ENCODE measurements around the gene ASIC4. TPM values are rescaled to one million over a fixed set of nuclear protein-coding genes. Genes with fewer than 3 reads are reported as not detected.

The ASIC4 gene
- polyA plus RNA-seq, 1 experiment, result 0.09 TPM

- no peak for DNase-seq (ENCODE audit: low read depth)
- peaks cover 2% of the 10 kb centered on the region for H3K36me3 ChIP-seq (ENCODE audit: control insufficient read depth, insufficient read depth, low read length)
- no peak overlapping the region; the same call in 1 of the 2 replicates for H3K4me3 ChIP-seq (ENCODE audit: low read depth, low read length)
- TF ChIP-seq CTCF (IDR thresholded peaks at IDR 0.05; ENCODE audit: insufficient read depth, low read depth, low read length), result no peak
- POLR2A ChIA-PET, result interaction anchor here (0.7 kb wide), 1 partner anchor 109 kb away, joined by 3 read pairs; the partner anchor contains the start of gene DNPEP
- CTCF ChIA-PET, result interaction anchor here (0.7 to 42.0 kb wide), 13 partner anchors 8 to 93 kb away, joined by 3 to 872 read pairs (median 6); partner anchors contain the start of genes ASIC4, CHPF and TMEM198
- no peaks in the 10 kb centered on the region for H3K27me3 ChIP-seq (ENCODE audit: control insufficient read depth, insufficient read depth, low read length)
These were observed 17.3 kb upstream of the ASIC4 start for GRCh38 chr2:219496825-219497494.

GRCh38 chr2:219497495-219498279 is 16.6 kb upstream of the ASIC4 start:
- no peak for TF ChIP-seq CTCF (IDR thresholded peaks at IDR 0.05; ENCODE audit: insufficient read depth, low read depth, low read length)
- Histone ChIP-seq H3K4me3 (ENCODE audit: low read depth, low read length) (peak overlapping the region; percentile 90), H3K27me3 (ENCODE audit: control insufficient read depth, insufficient read depth, low read length) (no peaks in the 10 kb centered on the region), H3K36me3 (ENCODE audit: control insufficient read depth, insufficient read depth, low read length) (peaks cover 6% of the 10 kb centered on the region)
- POLR2A ChIA-PET, result interaction anchor here (0.6 to 1.1 kb wide), 4 partner anchors 12 to 89 kb away, joined by 3 to 4 read pairs (median 4); no protein-coding TSS in a partner anchor
- CTCF ChIA-PET, result interaction anchor here (0.7 to 42.0 kb wide), 13 partner anchors 9 to 202 kb away, joined by 3 to 872 read pairs (median 5); partner anchors contain the start of genes ASIC4, CHPF and TMEM198
- no peak for DNase-seq (ENCODE audit: low read depth)

GRCh38 chr2:219498280-219499057 is 15.8 kb upstream of the ASIC4 start, which contains the start of gene GMPPA:
Gene GMPPA (plus strand): TSS chr2:219498891. CDS start chr2:219499976, 1,085 bp downstream.
- ChIA-PET CTCF (interaction anchor here (0.6 to 42.0 kb wide), 14 partner anchors 10 to 203 kb away, joined by 3 to 872 read pairs (median 6); partner anchors contain the start of genes ASIC4, CHPF and TMEM198), POLR2A (interaction anchor here (0.6 to 1.1 kb wide), 5 partner anchors 11 to 90 kb away, joined by 3 to 5 read pairs (median 4); no protein-coding TSS in a partner anchor)
- TF ChIP-seq CTCF (IDR thresholded peaks at IDR 0.05; ENCODE audit: insufficient read depth, low read depth, low read length), result 0 out of 2 replicates have a peak, but pooled peaks have one; percentile 4
- Histone ChIP-seq H3K4me3 (ENCODE audit: low read depth, low read length) (peak within 1 kb of the TSS; percentile 90), H3K27me3 (ENCODE audit: control insufficient read depth, insufficient read depth, low read length) (no peaks in the 10 kb centered on the region), H3K36me3 (ENCODE audit: control insufficient read depth, insufficient read depth, low read length) (peaks cover 4% of the 10 kb centered on the region)
- DNase-seq (ENCODE audit: low read depth), result peak; percentile 99

GRCh38 chr2:219499058-219499307 is 15.3 kb upstream of the ASIC4 start:
- Histone ChIP-seq H3K4me3 (ENCODE audit: low read depth, low read length) (peak overlapping the region; percentile 90), H3K27me3 (ENCODE audit: control insufficient read depth, insufficient read depth, low read length) (no peaks in the 10 kb centered on the region), H3K36me3 (ENCODE audit: control insufficient read depth, insufficient read depth, low read length) (peaks cover 8% of the 10 kb centered on the region)
- no peak for TF ChIP-seq CTCF (IDR thresholded peaks at IDR 0.05; ENCODE audit: insufficient read depth, low read depth, low read length)
- CTCF ChIA-PET, result interaction anchor here (0.6 to 42.0 kb wide), 11 partner anchors 9 to 193 kb away, joined by 3 to 872 read pairs (median 7); partner anchors contain the start of genes ASIC4, CHPF and TMEM198
- no peak for DNase-seq (ENCODE audit: low read depth)
- POLR2A ChIA-PET, result interaction anchor here (0.9 kb wide), 1 partner anchor 12 kb away, joined by 5 read pairs; no protein-coding TSS in a partner anchor

Measured in BJ (cell line).